Measurements from ENCODE around the gene LRFN2.
A peak's percentile ranks its signal among the peaks of the same experiment; 100 is the strongest.

Gene LRFN2

GRCh38 chr6:40606526-40606925 is 19.4 kb upstream of the LRFN2 start:
- Mint-ChIP-seq H3K4me3 (no peak overlapping the region), H3K9me3 (ENCODE audit: low read depth) (no peaks in the 10 kb centered on the region), H3K27ac (no peak overlapping the region), H3K4me1 (ENCODE audit: low read depth) (no peaks in the 10 kb centered on the region), H3K27me3 (peaks cover 20% of the 10 kb centered on the region), H3K36me3 (no peaks in the 10 kb centered on the region)

- Mint-ChIP-seq H3K4me3 (no peak overlapping the region), H3K4me1 (ENCODE audit: low read depth) (no peaks in the 10 kb centered on the region), H3K27ac (no peak overlapping the region), H3K9me3 (ENCODE audit: low read depth) (no peaks in the 10 kb centered on the region), H3K27me3 (peaks cover 25% of the 10 kb centered on the region), H3K36me3 (no peaks in the 10 kb centered on the region)
Measured at GRCh38 chr6:40604082-40604481, 16.9 kb upstream of the LRFN2 start.

- peaks cover 22% of the 10 kb centered on the region for H3K27me3 Mint-ChIP-seq
Measured at GRCh38 chr6:40599555-40599954, 12.4 kb upstream of the LRFN2 start.

DNA sequence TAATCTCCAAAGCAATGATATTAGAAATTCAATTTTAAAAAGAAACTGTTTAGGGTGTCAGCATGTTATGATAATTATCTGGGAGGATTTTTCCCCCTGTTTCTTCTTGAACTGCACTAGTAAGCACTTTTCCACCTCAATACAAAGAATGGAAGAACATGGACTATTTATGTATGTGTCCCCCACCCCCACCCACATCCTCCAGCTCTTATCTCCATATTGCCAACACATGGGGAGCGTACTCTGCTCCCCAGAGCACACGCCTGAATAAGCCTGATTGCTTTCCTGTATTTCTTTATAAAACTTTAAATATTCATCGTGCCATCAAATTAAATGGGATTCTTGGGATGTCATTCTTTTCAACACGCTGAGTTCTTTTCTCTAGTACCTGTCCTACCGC is 11.4 kb upstream of the LRFN2 start:
- H3K36me3 Mint-ChIP-seq, result no peaks in the 10 kb centered on the region
- no peak overlapping the region for H3K27ac Mint-ChIP-seq

More at GRCh38 chr6:40599555-40599954, 12.4 kb upstream of the LRFN2 start:
- Mint-ChIP-seq H3K27ac (no peak overlapping the region), H3K4me1 (ENCODE audit: low read depth) (no peaks in the 10 kb centered on the region), H3K9me3 (ENCODE audit: low read depth) (no peaks in the 10 kb centered on the region), H3K36me3 (no peaks in the 10 kb centered on the region), H3K4me3 (no peak overlapping the region)

GRCh38 chr6:40597301-40597700 is 10.1 kb upstream of the LRFN2 start:
- H3K4me3 Mint-ChIP-seq, result no peak overlapping the region
- no peaks in the 10 kb centered on the region for H3K36me3 Mint-ChIP-seq
- H3K27me3 Mint-ChIP-seq, result peaks cover 19% of the 10 kb centered on the region
- no peak overlapping the region for H3K27ac Mint-ChIP-seq
- H3K4me1 Mint-ChIP-seq (ENCODE audit: low read depth), result no peaks in the 10 kb centered on the region
- no peaks in the 10 kb centered on the region for H3K9me3 Mint-ChIP-seq (ENCODE audit: low read depth)

More for the DNA sequence above, 11.4 kb upstream of the LRFN2 start:
- Mint-ChIP-seq H3K9me3 (ENCODE audit: low read depth) (no peaks in the 10 kb centered on the region), H3K4me1 (ENCODE audit: low read depth) (no peaks in the 10 kb centered on the region), H3K27me3 (peaks cover 20% of the 10 kb centered on the region), H3K4me3 (no peak overlapping the region)

GRCh38 chr6:40588480-40588879 is 1.3 kb upstream of the LRFN2 start:
- Mint-ChIP-seq H3K4me3 (peak overlapping the region; percentile 57), H3K9me3 (ENCODE audit: low read depth) (no peaks in the 10 kb centered on the region), H3K4me1 (ENCODE audit: low read depth) (peaks cover 9% of the 10 kb centered on the region), H3K36me3 (no peaks in the 10 kb centered on the region), H3K27me3 (peaks cover 20% of the 10 kb centered on the region), H3K27ac (no peak overlapping the region)

DNA sequence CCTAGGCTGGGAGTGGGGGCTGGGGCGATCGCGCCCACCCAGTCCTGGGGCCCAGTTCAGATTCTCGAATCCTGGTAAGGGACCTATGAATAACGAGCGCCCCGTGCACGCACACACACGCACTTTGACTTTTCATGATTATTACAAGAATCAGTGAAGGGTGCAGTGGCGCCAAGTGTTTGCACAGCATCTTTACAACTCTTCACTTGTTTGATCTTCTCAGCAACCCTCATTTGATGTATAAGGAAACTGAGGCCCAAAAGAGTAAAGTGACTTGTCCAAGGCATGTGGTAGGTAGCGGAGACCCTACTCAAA is 863 bp upstream of the LRFN2 start:
- H3K9me3 Mint-ChIP-seq (ENCODE audit: low read depth), result no peaks in the 10 kb centered on the region
- no peaks in the 10 kb centered on the region for H3K36me3 Mint-ChIP-seq
- H3K4me3 Mint-ChIP-seq, result peak overlapping the region; percentile 57
- H3K4me1 Mint-ChIP-seq (ENCODE audit: low read depth), result peaks cover 9% of the 10 kb centered on the region
- H3K27me3 Mint-ChIP-seq, result peaks cover 20% of the 10 kb centered on the region
- H3K27ac Mint-ChIP-seq, result no peak overlapping the region

DNA sequence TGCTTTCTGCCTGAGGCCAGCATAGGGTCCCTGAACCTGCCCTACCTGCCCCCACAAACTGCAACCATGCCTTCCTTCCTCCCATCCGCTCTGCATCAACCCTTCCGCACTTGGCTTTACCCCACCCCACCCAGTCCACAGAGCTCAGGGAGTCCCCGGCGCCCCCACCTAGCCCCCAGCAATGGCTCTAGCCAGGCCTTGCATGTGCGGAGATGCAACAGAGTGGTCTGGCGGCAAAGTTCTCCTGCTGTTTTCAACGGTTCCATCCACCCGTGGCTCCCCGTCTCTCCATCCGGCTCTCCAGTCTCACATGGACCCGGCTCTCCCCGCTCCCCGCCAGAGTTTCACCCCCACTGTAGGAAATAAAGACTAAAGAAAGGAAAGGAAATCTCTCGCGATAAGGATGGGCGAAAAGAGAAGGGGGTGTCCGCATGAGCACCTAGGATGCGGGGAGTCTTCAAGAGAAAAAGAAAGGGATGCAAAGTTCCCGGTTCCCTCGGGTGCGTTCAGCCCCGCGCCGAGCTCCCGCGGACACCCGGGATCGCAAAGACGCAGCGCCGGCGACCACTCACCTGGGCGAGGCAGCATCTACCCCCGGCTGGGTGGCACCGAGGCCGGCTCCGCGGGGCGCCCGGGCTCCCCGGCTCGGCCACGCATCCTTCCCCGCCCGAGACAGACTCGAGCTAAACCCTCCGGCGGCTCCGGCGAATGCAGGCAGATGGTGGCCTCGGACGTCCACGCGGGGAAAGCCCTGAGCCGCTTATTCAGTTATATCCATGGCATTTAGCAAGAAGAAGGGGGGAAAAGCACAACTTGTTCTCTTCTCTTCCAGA is 579 bp downstream of the LRFN2 start:
- Mint-ChIP-seq H3K4me1 (ENCODE audit: low read depth) (peaks cover 9% of the 10 kb centered on the region), H3K27ac (no peak overlapping the region), H3K4me3 (peak overlapping the region; percentile 78), H3K27me3 (peaks cover 16% of the 10 kb centered on the region), H3K36me3 (no peaks in the 10 kb centered on the region), H3K9me3 (ENCODE audit: low read depth) (no peaks in the 10 kb centered on the region)

DNA sequence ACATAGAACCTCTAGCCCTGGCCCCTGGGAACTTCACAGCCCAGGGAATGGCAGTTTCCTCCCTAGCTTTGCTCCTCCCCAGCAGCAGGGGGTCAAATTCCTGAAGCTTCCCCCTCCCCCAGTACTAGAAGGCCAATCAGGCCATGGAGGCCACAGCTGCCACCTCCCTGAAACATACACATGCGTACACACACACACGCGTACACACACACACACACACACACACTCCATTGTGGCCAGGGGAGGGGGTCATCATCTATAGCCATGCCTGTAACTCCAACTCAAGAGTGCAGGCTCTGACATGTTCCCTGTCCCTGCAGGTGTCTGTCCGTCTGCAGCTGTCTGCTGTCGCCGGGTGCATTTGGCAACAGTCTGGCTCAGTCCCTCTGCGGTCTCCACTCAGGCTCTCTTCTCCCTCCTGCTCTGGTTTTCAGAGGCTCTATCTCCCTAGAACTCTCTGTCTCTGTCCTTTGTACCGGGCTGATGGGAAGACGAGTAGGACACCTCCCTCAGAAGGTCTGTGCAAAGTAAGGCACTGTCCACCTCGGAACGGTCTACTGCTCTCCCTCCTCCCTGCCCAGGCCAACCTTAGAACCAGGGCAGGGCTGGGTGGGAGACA is 1.4 kb downstream of the LRFN2 start:
- Mint-ChIP-seq H3K4me1 (ENCODE audit: low read depth) (peaks cover 9% of the 10 kb centered on the region), H3K9me3 (ENCODE audit: low read depth) (no peaks in the 10 kb centered on the region), H3K36me3 (no peaks in the 10 kb centered on the region), H3K27ac (no peak overlapping the region), H3K4me3 (peak overlapping the region; percentile 70), H3K27me3 (peaks cover 16% of the 10 kb centered on the region)

GRCh38 chr6:40585223-40585622 is 1.9 kb downstream of the LRFN2 start:
- Mint-ChIP-seq H3K4me3 (peak overlapping the region; percentile 5), H3K27ac (no peak overlapping the region), H3K27me3 (peaks cover 16% of the 10 kb centered on the region), H3K9me3 (ENCODE audit: low read depth) (no peaks in the 10 kb centered on the region), H3K36me3 (no peaks in the 10 kb centered on the region), H3K4me1 (ENCODE audit: low read depth) (peaks cover 9% of the 10 kb centered on the region)

- Mint-ChIP-seq H3K36me3 (no peaks in the 10 kb centered on the region), H3K4me1 (ENCODE audit: low read depth) (peaks cover 9% of the 10 kb centered on the region), H3K4me3 (peak overlapping the region; percentile 5), H3K9me3 (ENCODE audit: low read depth) (no peaks in the 10 kb centered on the region), H3K27me3 (peaks cover 16% of the 10 kb centered on the region), H3K27ac (no peak overlapping the region)
Measured at GRCh38 chr6:40584741-40585140, 2.4 kb downstream of the LRFN2 start.

GRCh38 chr6:40583709-40584108 is 3.5 kb downstream of the LRFN2 start:
- H3K4me1 Mint-ChIP-seq (ENCODE audit: low read depth), result peaks cover 9% of the 10 kb centered on the region
- no peaks in the 10 kb centered on the region for H3K36me3 Mint-ChIP-seq
- H3K4me3 Mint-ChIP-seq, result no peak overlapping the region
- peaks cover 13% of the 10 kb centered on the region for H3K27me3 Mint-ChIP-seq
- no peaks in the 10 kb centered on the region for H3K9me3 Mint-ChIP-seq (ENCODE audit: low read depth)
- no peak overlapping the region for H3K27ac Mint-ChIP-seq

GRCh38 chr6:40582892-40583291 is 4.3 kb downstream of the LRFN2 start:
- Mint-ChIP-seq H3K4me1 (ENCODE audit: low read depth) (peaks cover 6% of the 10 kb centered on the region), H3K36me3 (no peaks in the 10 kb centered on the region), H3K27ac (no peak overlapping the region), H3K27me3 (peaks cover 10% of the 10 kb centered on the region), H3K4me3 (no peak overlapping the region), H3K9me3 (ENCODE audit: low read depth) (no peaks in the 10 kb centered on the region)

DNA sequence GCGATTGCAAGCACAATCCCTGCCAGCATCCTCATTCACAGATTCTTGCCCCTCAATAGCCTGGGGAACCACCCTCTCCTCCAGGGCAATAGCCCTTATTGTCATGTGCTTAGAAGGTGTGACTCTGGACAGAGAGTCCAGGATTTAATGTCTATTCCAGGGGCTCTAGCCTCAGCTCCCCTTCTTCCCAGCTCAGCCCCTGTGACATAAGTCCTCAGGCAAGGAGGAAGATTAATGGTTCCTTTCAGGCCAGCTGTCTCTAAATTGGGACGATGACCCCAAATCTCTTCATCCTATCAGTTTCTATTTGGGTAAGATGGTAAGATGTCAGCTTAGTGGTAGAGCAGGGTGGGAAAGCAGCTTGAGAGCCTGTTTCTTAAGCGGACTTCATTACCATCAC is 8.1 kb downstream of the LRFN2 start:
- Mint-ChIP-seq H3K27ac (no peak overlapping the region), H3K4me1 (ENCODE audit: low read depth) (no peaks in the 10 kb centered on the region), H3K4me3 (no peak overlapping the region), H3K36me3 (no peaks in the 10 kb centered on the region), H3K27me3 (no peaks in the 10 kb centered on the region), H3K9me3 (ENCODE audit: low read depth) (no peaks in the 10 kb centered on the region)

GRCh38 chr6:40577672-40578071 is 9.5 kb downstream of the LRFN2 start:
- Mint-ChIP-seq H3K4me1 (ENCODE audit: low read depth) (no peaks in the 10 kb centered on the region), H3K27ac (no peak overlapping the region), H3K27me3 (no peaks in the 10 kb centered on the region), H3K9me3 (ENCODE audit: low read depth) (no peaks in the 10 kb centered on the region), H3K4me3 (no peak overlapping the region), H3K36me3 (no peaks in the 10 kb centered on the region)

GRCh38 chr6:40573221-40573620 is 13.9 kb downstream of the LRFN2 start:
- H3K4me1 Mint-ChIP-seq (ENCODE audit: low read depth), result no peaks in the 10 kb centered on the region
- H3K36me3 Mint-ChIP-seq, result no peaks in the 10 kb centered on the region
- H3K27ac Mint-ChIP-seq, result no peak overlapping the region
- H3K4me3 Mint-ChIP-seq, result no peak overlapping the region
- no peaks in the 10 kb centered on the region for H3K27me3 Mint-ChIP-seq
- no peaks in the 10 kb centered on the region for H3K9me3 Mint-ChIP-seq (ENCODE audit: low read depth)

All from activated naive CD8-positive, alpha-beta T cell (primary cell).